Stimulated activated CD4-positive, alpha-beta T cell treated with anti-CD3 and anti-CD28 coated beads, Interleukin-4, amount 100 ng/mL, for 4 hours (primary cell): ENCODE results near the gene SPDYE6.
"Not testable (repeated sequence)": the region's sequence is repeated elsewhere in the genome, so short reads cannot be mapped to it uniquely, and the experiment has no call there.

Experiments used
- DNase-seq, 2 experiments: peaks; one replicate each; pipeline ENCODE4 v3.0.0-alpha.2; 2020

The SPDYE6 gene

DNA sequence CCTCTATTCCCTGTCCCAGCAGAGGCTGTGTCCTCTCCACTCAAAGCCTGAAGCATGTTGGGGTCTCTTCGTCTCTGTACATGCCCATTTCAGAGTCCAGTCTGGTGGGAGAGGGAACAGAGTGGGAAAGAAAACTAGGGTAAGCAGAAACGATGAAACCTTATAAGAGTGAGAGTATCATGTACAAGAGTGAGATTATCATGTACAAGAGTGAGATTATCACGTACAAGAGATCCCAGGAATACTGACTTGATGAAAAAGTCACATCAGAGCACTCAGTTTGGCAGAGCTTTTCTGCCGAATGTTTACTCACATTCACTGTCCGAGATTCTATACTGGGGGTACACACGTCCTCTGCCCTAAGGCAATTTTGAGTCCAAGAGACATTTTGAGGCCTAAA, at the start of gene SPDYE6:
Gene SPDYE6, minus strand, starts transcription at position 101 of the 400 bp plus-strand sequence. CDS start 421 bp downstream, outside the sequence.
- not testable (repeated sequence) for DNase-seq

DNA sequence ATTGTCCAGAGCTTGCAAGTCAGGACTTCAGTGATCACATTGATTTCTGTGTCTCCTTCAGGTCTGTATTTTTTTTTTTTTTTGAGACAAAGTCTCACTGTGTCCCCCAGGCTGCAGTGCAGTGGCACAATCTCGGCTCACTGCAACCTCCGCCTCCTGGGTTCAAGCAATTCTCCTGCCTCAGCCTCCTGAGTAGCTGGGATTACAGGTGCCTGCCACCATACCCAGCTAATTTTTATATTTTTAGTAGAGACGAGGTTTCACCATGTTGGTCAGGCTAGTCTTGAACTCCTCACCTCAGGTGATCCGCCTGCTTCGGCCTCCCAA, 48.6 kb upstream of the SPDYE6 start:
- not testable (repeated sequence) for DNase-seq

DNA sequence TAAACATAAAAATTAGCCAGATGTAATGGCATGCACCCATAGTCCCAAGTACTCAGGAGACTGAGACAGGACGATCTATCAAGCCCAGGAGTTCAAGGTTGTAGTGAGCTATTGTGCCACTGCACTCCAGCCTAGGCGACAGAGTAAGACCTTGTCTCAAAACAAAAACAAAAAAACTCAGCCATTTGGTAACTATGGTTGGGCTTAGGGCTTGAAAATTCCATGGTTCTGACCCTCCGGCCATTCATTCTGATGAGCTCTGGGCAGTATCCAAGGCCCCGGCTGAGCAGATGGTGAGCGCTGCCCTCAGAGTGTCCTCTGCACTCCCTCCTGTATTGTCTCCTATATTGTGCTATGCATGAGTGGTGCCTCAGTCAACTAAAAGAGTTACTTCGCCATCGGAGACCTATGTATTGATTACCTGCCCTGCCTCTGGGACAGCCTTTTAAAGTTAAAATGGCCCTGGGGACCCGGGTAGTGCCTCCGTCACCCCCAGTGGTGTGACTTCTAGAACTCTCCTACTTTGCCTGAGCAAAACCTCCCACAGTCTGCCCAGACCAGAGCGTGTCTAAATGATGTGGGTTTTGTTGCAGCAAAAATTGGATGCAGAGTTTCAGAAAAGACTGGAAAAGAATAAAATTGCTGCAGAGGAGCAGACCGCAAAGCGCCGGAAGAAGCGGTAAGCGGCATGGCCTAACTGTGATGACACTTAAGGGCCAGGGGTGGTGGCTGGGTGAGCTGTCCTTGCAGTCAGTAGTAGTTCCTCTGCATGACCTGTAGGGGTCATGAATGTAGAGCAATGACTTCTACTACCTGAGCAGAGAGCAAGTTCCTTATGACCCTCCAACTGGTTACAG, 48.0 kb upstream of the SPDYE6 start:
- peak; percentile 23 to 33 for DNase-seq

- DNase-seq, result no peak
Measured at GRCh38 chr7:102403563-102403962, 47.3 kb upstream of the SPDYE6 start.

GRCh38 chr7:102400360-102400759, 44.1 kb upstream of the SPDYE6 start:
- no peak for DNase-seq

DNA sequence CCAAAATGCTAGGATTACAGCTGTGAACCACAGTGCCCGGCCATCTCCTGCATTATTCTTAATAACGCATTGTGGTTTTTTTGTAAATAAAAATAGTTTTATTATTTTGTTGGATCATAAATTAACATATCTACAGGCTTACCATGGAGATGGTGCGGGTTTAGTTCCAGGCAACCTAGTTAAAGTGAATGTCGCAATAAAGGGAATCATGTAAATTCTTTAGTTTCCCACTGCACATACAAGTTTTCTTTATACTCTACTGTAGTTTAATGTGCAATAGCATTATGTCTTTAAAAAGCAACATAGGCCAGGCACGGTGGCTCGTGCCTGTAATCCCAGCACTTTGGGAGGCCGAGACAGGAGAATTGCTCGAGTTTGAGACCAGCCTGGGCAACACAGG, 42.3 kb upstream of the SPDYE6 start:
- no peak for DNase-seq

GRCh38 chr7:102396710-102397019, 40.4 kb upstream of the SPDYE6 start:
- no peak for DNase-seq

- peak; percentile 68 to 86 for DNase-seq
Measured at GRCh38 chr7:102395873-102396709, 39.8 kb upstream of the SPDYE6 start, which contains the start of gene PRKRIP1. TSS of gene PRKRIP1 (plus strand) at chr7:102396363. CDS start at chr7:102396412, 49 bp downstream.

- DNase-seq, result no peak
Measured at GRCh38 chr7:102395592-102395872, 39.3 kb upstream of the SPDYE6 start.

GRCh38 chr7:102393467-102393866, 37.2 kb upstream of the SPDYE6 start:
- DNase-seq, result no peak

DNA sequence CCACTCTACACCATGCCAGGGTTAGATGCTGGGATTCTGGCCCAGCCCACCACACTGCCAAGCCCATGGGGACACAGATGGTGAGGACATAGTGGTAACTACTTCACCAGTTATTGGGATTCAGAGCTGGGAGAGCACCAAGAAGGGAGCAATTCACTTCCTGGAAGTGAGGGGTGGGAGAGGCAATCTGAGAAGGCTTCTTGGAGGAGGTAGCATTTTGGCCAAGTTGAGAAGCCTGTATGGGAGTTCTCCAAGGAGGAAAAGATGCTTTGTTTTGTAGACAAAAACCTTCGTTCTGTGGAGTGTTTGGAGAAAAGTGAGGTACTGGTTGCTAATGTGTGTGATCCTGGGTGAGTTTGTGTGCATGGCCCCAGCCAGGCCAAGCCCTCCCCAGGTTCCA, 36.1 kb upstream of the SPDYE6 start:
- no peak for DNase-seq

GRCh38 chr7:102390697-102391484, 34.6 kb upstream of the SPDYE6 start:
- DNase-seq, result peak; percentile 45 to 61

GRCh38 chr7:102389810-102390209, 33.6 kb upstream of the SPDYE6 start:
- DNase-seq, result no peak

- no peak for DNase-seq
Measured at GRCh38 chr7:102387064-102387463, 30.8 kb upstream of the SPDYE6 start.

DNA sequence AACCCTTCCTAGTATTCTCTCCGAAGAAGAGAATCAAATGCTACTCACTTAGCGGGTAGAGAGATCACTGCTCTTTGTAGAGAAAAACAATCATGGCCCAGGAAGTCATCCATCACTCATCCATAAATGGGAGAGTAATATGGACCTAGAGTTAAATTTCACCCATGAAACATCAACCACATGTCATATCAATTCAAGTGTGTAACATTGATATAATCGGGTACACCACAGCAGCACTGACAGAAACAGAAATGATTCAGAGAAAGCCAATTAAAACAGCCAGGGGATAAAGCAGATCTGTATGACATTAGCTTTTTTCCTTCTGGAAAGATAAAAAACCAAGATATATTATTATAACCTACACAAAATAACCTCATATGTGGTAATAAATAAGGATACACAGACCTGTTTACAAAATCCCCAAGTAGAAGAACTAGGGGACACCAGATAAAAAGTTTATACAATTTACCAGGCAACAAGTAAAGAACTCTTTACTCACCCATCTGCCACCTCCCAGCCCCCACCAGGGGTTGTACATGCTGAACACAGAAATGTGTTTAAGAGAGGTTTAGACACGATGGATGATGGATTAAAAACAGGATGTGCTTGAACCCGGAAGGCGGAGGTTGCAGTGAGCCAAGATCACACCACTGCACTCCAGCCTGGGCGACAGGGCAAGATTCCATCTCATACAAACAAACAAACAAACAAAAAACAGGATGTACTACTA, 25.6 kb upstream of the SPDYE6 start:
- not testable (repeated sequence) for DNase-seq

DNA sequence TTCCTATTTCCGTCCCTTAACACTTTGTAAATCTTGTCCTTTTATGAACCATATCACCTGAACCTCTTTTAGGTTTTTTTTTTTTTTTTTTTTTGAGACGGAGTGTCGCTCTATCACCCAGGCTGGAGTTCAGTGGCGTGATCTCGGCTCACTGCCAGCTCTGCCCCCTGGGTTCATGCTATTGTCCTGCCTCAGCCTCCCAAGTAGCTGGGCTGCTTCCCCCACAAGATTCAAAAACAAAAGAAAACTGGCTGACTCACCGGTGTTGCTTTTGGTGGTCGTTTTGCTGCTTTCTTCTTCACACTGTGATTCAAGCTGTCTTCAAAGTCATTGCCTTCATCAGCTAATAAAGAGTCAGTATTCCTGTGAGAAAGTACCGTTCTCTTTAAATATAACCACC, 24.6 kb upstream of the SPDYE6 start:
- not testable (repeated sequence) for DNase-seq

GRCh38 chr7:102376964-102377466, 20.8 kb upstream of the SPDYE6 start:
- no peak for DNase-seq

GRCh38 chr7:102372796-102373195, 16.6 kb upstream of the SPDYE6 start:
- DNase-seq, result not testable (repeated sequence)

- DNase-seq, result not testable (repeated sequence)
Measured at GRCh38 chr7:102370038-102370437, 13.8 kb upstream of the SPDYE6 start.

DNA sequence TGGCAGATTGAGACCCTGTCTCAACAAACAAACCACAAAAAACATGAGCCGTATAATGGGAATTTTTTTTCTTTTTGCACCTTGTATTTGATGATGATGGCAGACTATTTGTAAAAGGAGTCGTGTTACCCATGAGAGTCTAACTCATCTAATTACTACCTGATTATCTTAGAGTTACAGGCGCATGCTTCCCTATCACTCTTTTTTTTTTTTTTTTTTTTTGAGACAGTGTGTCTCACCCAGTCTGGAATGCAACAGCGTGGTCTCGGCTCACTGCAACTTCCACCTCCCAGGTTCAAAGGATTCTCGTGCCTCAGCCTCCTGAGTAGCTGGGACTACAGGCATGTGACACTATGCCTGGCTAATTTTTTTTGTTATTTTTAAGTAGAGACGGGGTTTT, 9.1 kb upstream of the SPDYE6 start:
- DNase-seq, result not testable (repeated sequence)

GRCh38 chr7:102364394-102364886, 8.2 kb upstream of the SPDYE6 start:
- DNase-seq, result peak; percentile 1
